NCI-H510A (cell line): ENCODE results near the gene ERP27.
A peak's percentile ranks its signal among the peaks of the same experiment; 100 is the strongest.

Experiments used
- DNase-seq: peaks from one replicate; lab custom pipeline; 2025; lab: John Stamatoyannopoulos, UW

Gene ERP27

DNA sequence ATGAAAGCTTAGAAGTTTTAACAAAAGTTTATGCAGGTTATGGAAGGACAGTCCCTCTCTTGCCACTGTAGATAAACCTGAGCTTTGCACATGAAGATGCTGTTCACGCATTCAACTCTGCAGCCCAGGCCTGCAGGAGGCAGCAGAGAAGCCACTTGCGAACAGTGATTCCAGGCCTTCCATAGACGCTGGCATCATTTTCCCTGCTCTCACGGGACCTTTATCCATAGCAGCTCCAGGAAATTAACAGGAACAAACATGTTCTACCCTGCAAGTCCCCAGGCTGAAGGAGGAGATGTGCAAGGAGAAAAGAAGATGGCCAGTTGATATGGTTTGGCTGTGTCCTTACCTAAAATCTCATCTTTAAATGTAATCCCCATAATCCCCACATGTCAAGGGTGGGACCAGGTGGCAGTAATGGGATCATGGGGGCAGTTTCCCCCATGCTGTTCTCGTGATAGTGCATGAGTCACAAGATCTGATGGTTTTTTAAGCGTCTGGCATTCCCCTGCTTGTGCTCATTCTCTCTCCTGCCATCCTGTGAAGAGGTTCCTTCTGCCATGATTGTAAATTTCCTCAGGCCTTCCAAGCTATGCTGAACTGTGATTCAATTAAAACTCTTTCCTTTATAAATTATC lies 2.0 kb downstream of the ERP27 start:
- no peak for DNase-seq

DNA sequence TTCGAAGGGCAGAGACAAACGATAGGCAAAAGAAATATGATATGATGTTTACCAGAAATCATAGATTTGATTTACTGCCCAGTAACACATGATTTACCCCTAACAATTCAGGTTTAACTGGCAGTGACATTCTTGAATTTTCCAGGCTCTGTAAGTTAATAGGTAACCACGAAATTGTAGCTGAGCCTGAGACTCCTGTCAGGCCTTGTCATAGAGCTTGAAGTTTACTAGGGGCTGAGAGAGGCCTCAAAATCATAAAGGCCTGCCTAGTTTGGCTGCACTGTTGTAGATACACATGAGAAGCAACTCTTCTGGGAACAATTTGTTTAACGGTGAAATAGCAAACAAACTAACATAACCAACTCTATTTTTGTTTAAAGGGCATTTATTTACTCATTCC lies 3.3 kb downstream of the ERP27 start:
- DNase-seq = no peak

DNA sequence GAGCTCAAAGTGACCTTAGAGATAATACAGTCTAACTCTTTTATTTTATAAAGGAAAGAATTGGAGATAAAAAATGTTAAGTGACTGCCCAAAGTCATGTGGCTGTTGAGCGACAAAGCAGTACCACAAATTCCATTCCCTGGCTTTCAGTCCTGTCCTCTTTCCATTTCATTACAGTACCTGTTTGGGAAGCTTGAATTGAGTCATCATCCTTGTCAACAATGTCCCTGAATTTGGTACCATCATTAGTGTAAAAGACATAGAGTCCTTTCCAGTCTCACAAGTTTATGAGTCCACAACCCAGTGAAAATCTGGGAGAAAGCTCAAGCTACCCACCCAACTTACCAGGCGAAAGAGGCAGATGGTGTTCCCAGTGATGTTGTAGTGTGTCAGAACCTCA lies 3.8 kb downstream of the ERP27 start:
- DNase-seq = no peak

DNA sequence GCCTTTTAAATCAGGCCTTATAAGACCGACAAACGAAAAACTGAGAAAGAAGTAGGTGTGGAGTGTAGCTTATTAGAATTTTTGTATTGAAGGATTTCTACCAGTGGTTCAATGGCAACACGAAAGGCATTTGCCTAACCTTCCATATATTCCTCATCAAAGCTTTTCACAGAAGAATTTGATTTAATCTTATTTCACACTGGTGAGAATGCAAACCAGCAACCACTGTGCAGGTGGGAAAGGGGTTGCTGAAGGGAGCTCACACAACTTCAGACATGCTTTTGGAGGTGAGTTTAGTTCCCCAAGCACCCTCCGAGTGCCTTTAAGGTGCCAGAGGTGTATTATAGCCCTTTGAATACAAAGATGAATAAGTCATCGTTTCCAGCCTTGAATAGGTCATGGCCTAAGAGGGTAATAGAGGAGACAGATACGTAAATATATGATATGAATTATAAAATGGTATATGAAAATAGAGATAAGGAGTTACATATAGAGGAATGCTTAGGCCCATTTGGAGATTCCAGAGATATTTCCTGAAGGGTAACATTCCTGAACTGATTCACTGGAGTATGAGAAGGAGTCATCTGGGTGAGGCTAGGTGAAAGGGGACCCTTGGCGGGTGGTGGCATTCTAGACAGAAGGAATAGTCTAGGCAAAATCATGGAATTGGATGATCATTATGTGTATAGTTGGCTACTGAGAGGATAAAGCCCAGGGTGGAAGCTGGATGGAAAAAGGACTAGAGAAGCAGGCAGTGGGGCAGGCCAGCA lies 6.4 kb downstream of the ERP27 start:
- DNase-seq = no peak

DNA sequence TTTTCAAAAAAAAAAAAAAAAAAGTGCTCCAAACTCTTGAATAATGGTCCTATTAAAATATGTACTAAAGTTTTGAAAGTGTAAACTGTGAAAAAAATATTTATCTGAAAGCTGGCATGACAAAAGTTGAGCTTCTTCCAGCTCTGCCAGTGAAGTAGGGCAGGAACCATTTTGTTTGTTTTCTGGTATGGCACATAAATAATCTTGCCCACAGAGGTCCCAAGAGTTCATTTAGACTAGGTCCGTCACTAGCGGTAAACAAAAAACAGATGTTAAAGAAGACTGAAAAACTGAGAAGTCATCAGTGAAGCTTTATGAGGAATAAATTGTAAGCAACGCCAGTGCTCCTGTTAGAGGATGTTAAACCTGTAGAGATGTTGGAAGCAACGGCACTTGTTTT lies 7.0 kb downstream of the ERP27 start:
- DNase-seq = no peak

GRCh38 chr12:14930299-14930698 lies 8.0 kb downstream of the ERP27 start:
- no peak for DNase-seq

- peak; percentile 53 for DNase-seq
Measured at GRCh38 chr12:14928931-14929330, 9.4 kb downstream of the ERP27 start.

DNA sequence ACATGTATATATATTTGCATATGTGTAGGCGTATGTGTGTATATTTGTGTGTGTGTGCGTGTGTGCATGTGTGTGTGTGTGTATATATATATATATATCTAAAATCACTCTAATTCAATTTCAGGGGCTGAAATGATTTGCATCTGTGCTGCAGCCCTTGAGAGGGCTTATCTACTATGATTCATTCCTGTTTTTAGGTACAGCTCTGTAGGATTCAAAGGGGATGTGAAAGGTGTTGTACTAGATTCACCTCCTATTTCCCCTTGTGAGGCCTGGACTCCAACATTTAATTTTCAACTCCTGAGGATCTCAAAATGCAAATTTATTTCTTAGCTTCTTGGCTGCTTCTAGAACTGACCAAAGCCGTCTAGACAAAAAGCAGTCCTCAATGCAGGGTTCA lies 11.1 kb downstream of the ERP27 start:
- no peak for DNase-seq

GRCh38 chr12:14924541-14924940 lies 13.8 kb downstream of the ERP27 start:
- DNase-seq = no peak

GRCh38 chr12:14923944-14924343 lies 14.4 kb downstream of the ERP27 start:
- no peak for DNase-seq

DNA sequence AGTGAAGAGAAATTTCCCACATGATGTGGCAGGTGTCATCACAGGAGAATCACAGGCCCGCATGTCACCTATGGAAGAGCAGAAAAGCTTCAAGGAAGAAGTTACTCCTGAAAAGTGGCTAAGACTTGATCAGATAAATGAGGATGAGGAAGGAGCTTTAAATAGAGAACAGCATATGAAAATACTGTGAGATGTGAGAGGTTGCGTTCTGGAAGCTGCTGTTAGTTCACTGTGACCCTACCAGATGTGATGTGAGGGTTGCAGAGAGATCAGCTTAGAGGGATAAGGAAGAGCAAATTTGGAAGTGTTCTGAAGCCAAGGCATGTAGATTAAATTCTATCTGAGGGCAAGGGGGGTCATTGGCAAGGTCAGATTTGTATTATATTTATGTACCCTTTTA lies 17.1 kb downstream of the ERP27 start:
- no peak for DNase-seq

- no peak for DNase-seq
Measured at GRCh38 chr12:14920475-14921126, 17.7 kb downstream of the ERP27 start.

DNA sequence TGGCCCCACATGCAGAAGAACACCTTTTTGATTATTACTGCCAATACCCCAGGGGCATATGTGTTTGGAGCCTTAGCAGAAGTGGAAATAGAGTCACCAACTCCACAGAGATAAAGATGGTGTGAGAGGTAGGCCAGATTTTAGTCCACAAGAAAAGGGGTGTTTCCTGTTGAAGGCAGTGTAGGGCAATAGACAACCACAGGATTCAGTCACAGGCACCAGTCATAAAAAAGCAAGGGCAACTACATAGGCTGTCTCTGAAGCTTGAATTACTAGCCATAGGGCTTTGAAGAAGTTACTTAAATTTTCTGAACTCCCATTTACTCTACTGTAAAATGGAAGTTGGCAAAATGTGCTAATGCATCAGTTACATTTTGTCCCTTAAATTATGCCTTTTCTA lies 18.9 kb downstream of the ERP27 start:
- no peak for DNase-seq

GRCh38 chr12:14915736-14916135 lies 22.6 kb downstream of the ERP27 start:
- no peak for DNase-seq

DNA sequence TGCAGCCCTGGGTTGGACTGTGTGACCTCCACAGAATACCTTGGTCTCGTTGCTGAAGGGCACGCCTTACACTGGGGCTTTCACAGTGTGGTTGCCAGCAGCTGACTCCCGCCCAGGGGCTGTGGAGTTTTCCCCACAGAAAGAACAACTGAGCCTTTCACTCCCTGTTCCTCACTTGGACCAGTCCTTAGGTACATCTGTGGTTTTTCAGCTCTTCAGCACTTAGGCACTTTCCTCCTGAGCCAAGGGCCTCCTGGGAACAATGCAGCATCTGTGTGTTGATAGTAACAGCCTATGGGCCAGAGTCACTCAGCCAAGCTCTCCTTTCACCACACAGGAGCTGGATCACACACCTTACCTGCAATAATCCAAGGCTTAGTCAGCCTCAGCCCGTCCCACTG lies 25.0 kb downstream of the ERP27 start:
- no peak for DNase-seq

- no peak for DNase-seq
Measured at GRCh38 chr12:14911131-14911530, 27.2 kb downstream of the ERP27 start.

- no peak for DNase-seq
Measured at GRCh38 chr12:14910090-14910915, 28.0 kb downstream of the ERP27 start.

DNA sequence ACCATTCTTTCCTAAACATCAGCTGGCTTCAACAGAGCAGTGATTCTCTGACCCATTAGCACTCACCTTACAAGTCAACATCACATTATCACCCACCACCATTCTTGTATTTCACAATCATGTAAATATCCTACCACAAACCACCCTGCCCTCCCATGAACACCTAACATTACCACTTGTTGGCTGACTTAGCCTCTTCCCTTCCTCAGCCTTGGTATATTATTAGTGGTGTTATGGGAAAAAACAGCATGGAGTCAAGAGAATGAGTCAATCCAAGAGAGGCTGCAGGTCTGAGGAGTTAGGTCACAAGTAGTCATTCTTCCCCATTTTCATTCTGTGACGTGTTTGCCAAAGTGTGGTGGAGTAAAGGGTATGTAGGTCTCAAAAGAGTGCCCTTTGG lies 30.4 kb downstream of the ERP27 start:
- DNase-seq = no peak

GRCh38 chr12:14906114-14906513 lies 32.2 kb downstream of the ERP27 start:
- no peak for DNase-seq

DNA sequence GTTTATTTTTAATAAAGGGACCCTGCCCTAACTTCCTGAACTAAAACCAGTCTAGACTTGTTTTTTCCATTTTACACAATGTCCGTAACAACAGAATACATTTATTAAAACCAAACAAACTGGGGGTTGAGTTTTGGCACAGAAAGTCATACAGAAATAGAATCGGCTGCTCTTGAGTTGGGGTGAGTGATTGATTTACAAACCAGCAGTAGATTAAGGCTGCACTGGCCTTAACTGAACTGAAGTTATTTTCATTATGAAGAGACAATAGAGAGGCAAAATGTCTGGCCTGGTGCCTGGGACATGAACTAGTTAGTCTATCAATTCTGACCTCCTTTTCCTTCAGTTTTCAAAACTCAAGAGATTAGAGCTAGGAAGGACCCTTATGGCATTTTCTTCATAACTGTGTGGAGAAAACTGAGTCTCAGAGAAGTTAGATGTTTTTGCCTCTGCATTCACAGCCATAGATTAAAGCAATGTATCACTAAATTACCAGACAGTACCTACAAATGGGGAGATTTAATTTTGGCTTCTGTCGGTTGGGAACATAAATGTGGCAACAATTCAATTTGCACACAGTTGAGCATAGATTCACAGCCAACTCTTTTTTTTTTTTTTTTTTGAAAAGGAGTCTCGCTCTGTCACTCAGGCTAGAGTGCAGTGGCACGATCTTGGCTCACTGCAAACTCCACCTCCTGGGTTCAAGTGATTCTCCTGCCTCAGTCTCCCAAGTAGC lies 32.9 kb downstream of the ERP27 start:
- DNase-seq = no peak

DNA sequence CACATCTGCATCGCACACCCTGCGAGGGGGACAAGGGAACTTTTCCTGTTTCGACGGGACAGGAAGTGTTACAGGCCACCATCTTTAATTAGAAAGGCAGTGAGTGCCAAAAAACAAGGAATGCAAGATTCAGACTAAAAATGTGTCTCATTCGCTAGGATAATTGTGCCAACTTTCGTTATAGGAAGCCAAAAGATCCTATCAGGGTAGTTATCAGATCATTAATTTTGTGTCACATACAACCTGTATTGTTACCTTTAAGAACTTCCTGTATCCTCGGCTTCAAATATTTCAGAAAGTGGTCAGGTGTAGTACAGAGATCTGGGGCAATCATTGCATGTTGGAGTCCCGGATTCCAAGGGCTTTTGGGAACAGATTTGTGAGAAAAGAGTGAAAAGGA lies 33.5 kb downstream of the ERP27 start:
- DNase-seq = no peak
